NCI-H2227 (cell line): ENCODE measurements around the gene CNNM2.
"Not testable (repeated sequence)": the region's sequence is repeated elsewhere in the genome, so short reads cannot be mapped to it uniquely, and the experiment has no call there.

Experiments used
- DNase-seq: peaks from one replicate; lab custom pipeline; 2025; ENCODE audit not compliant: unreplicated experiment; lab: John Stamatoyannopoulos, UW

The CNNM2 gene

DNA sequence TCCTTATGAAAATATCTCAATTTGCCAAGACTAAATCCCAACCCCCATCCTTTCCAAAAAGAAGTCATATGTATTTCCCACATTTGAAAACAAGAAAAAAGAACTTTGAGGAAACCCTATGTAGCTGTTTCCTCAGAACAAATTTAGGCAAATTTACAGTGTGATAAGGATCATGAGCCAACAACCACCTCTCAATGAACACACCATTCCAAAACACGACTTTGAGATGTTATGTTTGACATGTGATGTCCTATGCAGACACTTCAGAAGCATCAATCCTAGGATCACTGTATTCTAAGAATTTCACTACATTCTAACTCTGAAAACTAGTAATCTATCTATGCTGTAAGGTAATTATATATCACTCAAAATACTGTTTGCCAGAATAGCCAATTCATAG lies 212.8 kb downstream of the CNNM2 start:
- no peak for DNase-seq

DNA sequence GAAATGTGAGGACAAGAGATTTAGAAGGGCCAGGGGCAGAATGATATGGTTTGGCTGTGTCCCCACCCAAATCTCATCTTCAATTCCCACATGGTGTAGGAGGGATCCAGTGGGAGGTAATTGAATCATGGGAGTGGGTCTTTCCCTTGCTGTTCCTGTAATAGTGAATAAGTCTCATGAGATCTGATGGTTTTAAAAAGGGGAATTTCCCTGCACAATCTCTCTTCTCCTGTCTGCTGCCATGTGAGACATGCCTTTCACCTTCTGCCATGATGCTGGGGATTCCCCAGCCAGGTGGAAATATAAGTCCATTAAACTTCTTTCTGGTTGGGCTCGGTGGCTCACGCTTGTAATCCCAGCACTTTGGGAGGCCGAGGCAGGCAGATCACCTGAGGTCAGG lies 217.1 kb downstream of the CNNM2 start:
- not testable (repeated sequence) for DNase-seq

DNA sequence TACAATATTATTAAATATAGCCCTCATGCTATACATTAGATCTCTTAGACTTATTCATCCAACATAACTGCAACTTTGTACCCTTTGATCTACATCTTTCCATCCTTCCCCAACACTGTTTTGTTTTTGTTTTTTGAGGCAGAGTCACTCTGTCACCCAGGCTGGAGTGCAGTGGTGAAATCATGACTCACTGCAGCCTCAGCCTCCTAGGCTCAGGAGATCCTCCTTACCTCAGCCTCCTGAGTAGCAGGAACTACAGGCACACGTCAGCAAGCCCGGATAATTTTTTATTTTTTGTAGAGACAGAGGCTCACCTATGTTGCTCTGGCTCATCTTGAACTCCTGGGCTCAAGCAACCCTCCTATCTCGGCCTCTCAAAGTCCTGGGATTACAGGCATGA lies 221.7 kb downstream of the CNNM2 start:
- no peak for DNase-seq
